Small intestine (tissue), 7 donors: Measurements from ENCODE around the gene ACSM5. TPM values are rescaled to one million over a fixed set of nuclear protein-coding genes. Genes with fewer than 3 reads are reported as not detected.
"Not testable (repeated sequence)": the region's sequence is repeated elsewhere in the genome, so short reads cannot be mapped to it uniquely, and the experiment has no call there.

Experiments used
- DNase-seq, 2 donors: peaks; one replicate each; pipeline versions ENCODE4 v3.0.0 to v3.0.0-alpha.2; 2013
- FAIRE-seq: peaks from 2 replicates; lab custom pipeline; 2012; peaks lifted over from hg19 to GRCh38; lab: Jason Lieb, UNC
- H3K27ac ChIP-seq, 3 donors: one replicate each; pipeline ENCODE4 v1.5.1; 2013; ENCODE audit warnings: low read length in 2 of 3, mild to moderate bottlenecking in 2 of 3, control low read depth in 1 of 3, inconsistent platforms in 1 of 3, low read depth in 1 of 3, moderate library complexity in 1 of 3
- H3K27me3 ChIP-seq, 3 donors: one replicate each; pipeline ENCODE4 v1.6.1; 2013; ENCODE audit warnings: low read length in 3 of 3, inconsistent platforms in 1 of 3; ENCODE audit not compliant: control insufficient read depth in 3 of 3, insufficient read depth in 3 of 3
- H3K36me3 ChIP-seq, 3 donors: one replicate each; pipeline ENCODE4 v1.6.1; 2013; ENCODE audit warnings: low read length in 3 of 3, inconsistent platforms in 1 of 3, low read depth in 1 of 3, mild to moderate bottlenecking in 1 of 3, moderate library complexity in 1 of 3; ENCODE audit not compliant: control insufficient read depth in 3 of 3, insufficient read depth in 2 of 3
- H3K4me1 ChIP-seq, 3 donors: one replicate each; pipeline ENCODE4 v1.6.1; 2013; ENCODE audit warnings: low read length in 2 of 3, inconsistent platforms in 1 of 3, low read depth in 1 of 3, mild to moderate bottlenecking in 1 of 3, moderate library complexity in 1 of 3; ENCODE audit not compliant: control insufficient read depth in 3 of 3, insufficient read depth in 2 of 3
- H3K4me3 ChIP-seq, 3 donors: one replicate each; pipeline ENCODE4 v1.5.1; 2013; ENCODE audit warnings: low read length in 3 of 3, control low read depth in 1 of 3, inconsistent platforms in 1 of 3, low read depth in 1 of 3, mild to moderate bottlenecking in 1 of 3, moderate library complexity in 1 of 3
- H3K9me3 ChIP-seq, 2 donors: one replicate each; pipeline ENCODE4 v1.6.1; 2013; ENCODE audit warnings: low read depth in 1 of 2, low read length in 1 of 2; ENCODE audit not compliant: control insufficient read depth in 2 of 2, insufficient read depth in 1 of 2
- WGBS, 3 donors: extraction: QIAGEN DNeasy Blood & Tissue Kit; methylation state at CpG; one replicate each; pipeline ENCODE4 v1.1.7; 2013; 5-methylcytosine and 5-hydroxymethylcytosine counted together
- polyA plus RNA-seq, 4 donors: library from polyadenylated mRNA; stranded (reverse) in 3 of 4; unstranded in 1 of 4; fragments of 200-250 nt in 3 of 4; fragments of 120-200 nt in 1 of 4; gene quantifications; one replicate each; pipeline versions ENCODE4 v1.2.1 to v1.2.3, GENCODE V29; 2013
- donor health status: healthy with polysubstance abuse.
- donor health status: control.
- donor health status: control.
- donor health status: Bipolar disorder and iron deficiency.
- donor health status: healthy.

The ACSM5 gene
- polyA plus RNA-seq, 4 donors, result 0.16 to 0.97 (median 0.81) TPM; not detected in 1

DNA sequence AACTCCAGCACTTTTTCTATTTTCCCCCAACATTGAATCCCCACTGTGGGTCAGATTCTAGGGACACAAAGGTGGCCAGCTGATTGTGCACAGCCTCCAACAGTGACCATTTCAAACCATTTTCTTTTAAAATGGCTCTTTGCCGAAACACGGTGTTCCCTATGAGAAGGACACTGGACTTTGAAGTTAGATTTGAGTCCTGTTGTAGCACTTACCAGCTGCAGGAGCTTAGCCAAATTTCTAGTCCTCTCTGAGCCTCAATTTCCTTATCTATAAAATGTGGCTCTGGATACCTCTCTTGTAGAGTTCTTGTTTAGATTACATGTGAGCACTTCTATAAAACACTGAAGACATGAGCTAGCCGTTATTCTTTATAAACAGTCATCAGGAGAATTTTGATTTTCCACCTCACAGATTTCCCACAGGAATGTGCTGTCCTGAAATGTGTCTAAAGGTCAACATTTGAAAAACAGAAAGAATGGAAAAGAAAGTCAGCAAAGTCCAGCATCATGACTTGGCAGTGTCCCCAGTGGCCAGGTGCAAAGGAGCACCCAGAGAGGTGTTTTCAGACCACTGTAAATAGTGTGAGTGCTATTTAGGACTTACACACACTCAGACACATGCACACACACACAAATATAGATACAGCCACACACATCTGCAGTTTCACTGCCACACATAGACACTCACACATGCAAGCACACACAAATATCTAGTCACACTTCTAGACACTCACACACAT, 37.5 kb downstream of the ACSM5 start:
- not testable (repeated sequence) for H3K9me3 ChIP-seq, H3K4me3 ChIP-seq, FAIRE-seq, H3K27ac ChIP-seq, H3K27me3 ChIP-seq, H3K36me3 ChIP-seq, H3K4me1 ChIP-seq, DNase-seq
- WGBS, 3 donors, result no CpG with 5 or more reads among the region's 3 CpGs

DNA sequence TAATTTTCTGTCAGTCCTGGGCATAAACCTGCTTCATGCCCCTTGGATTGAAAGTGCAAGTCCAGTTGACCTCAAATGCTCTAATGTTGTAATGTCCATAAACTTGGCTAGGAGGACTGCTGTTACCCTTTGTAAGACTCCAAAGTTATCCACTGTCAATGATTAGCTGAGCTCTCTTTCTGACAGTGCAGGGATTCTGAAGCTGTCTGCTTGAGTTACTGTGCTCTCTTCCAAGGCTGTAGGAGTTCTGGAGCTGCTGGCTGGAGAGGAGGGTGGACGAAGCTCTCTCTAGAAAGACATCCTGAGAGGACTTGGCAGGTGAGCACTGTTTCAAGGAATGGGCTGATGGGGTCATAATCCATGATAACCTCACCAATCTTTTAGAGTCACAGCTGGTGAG, 42.0 kb downstream of the ACSM5 start, which contains the start of gene ACSM2A:
Gene ACSM2A (plus strand): TSS at position 158 of the 400 bp plus-strand sequence. CDS start 8,594 bp downstream, outside the sequence.
- not testable (repeated sequence) for H3K4me3 ChIP-seq, H3K27ac ChIP-seq, FAIRE-seq, H3K9me3 ChIP-seq, H3K27me3 ChIP-seq, H3K4me1 ChIP-seq, DNase-seq, H3K36me3 ChIP-seq
- WGBS, 3 donors, result 33 to 88% (median 43%) methylated on average over 1 of the region's 1 CpG

GRCh38 chr16:20453633-20454032, 44.3 kb downstream of the ACSM5 start:
- H3K9me3 ChIP-seq, H3K4me3 ChIP-seq, H3K4me1 ChIP-seq, H3K27ac ChIP-seq, DNase-seq, H3K27me3 ChIP-seq, H3K36me3 ChIP-seq, FAIRE-seq: not testable (repeated sequence)
- 61 to 88% (median 84%) methylated on average over 3 to 4 of the region's 5 CpGs for WGBS, 3 donors

GRCh38 chr16:20459227-20459626, 49.9 kb downstream of the ACSM5 start:
- WGBS, 3 donors, result 86 to 91% (median 87%) methylated on average over 2 of the region's 2 CpGs
- not testable (repeated sequence) for DNase-seq, H3K4me3 ChIP-seq, FAIRE-seq, H3K36me3 ChIP-seq, H3K4me1 ChIP-seq, H3K27me3 ChIP-seq, H3K27ac ChIP-seq, H3K9me3 ChIP-seq

- DNase-seq, H3K27me3 ChIP-seq, H3K9me3 ChIP-seq, FAIRE-seq, H3K27ac ChIP-seq, H3K36me3 ChIP-seq, H3K4me1 ChIP-seq, H3K4me3 ChIP-seq: not testable (repeated sequence)
- 75 to 81% (median 79%) methylated on average over 1 to 3 of the region's 4 CpGs for WGBS, 3 donors
Observed at GRCh38 chr16:20460313-20460712, 51.0 kb downstream of the ACSM5 start.

DNA sequence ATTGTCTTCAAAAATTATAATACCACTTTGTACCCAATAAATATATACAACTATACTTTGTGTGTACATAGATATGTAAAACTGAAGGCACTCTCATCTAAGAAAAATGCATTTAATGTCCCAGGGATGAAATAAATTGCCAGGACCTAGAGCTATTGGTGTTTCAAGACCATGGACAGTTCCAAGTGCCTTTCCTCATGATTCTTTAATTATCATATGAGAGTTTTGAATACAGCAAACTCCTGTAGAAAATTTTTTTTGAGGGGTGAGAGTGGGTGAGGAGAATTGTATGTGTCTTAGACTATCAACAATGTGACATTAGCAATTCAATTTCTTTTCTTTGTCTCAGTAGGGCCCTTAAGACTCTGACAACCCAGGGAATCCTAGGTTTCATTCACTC, 59.6 kb downstream of the ACSM5 start:
- not testable (repeated sequence) for H3K9me3 ChIP-seq, H3K4me3 ChIP-seq, H3K27me3 ChIP-seq, H3K27ac ChIP-seq, H3K4me1 ChIP-seq, H3K36me3 ChIP-seq, FAIRE-seq, DNase-seq

DNA sequence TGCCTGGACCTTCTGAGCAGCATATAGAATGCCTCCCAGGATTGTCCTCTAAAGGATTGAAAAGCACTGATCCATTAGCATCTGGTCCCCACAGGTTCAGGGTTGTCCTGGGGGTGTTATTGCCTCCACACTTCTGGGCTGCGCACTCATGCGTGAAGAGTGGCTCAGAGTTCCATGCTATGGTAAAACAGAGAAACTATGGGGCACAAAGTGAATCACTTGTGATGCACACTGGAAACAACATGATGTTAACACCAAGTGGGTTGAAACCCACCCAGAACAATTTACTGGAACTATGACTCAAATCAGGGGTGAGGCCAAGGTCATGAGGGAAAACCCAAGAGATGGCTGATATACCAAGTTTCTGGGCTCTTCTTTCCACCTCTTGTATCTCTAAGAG, 60.6 kb downstream of the ACSM5 start:
- not testable (repeated sequence) for H3K9me3 ChIP-seq, FAIRE-seq, H3K4me1 ChIP-seq, DNase-seq, H3K4me3 ChIP-seq, H3K27ac ChIP-seq, H3K27me3 ChIP-seq, H3K36me3 ChIP-seq
- 83 to 91% (median 89%) methylated on average over 2 of the region's 2 CpGs for WGBS, 3 donors

DNA sequence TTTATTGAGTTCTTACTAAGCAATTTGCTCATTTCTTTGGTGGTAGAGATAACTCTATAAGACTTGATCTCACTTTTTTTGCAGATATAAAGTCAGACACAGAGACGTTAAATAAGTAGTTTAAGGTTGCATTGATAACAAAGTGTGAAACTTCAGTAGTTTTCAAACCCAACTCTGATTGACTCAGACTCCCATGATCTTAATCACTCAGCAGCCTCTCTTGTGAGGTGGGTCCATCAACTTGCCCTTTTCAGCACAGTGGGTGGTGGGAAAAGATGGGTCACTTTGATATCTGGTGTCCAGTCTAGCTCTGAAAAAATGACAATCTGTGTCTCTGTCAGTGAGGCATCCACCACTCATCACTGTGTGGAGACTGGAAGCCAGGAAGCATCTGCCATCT, 61.4 kb downstream of the ACSM5 start:
- DNase-seq, H3K4me3 ChIP-seq, H3K27ac ChIP-seq, FAIRE-seq, H3K36me3 ChIP-seq, H3K27me3 ChIP-seq, H3K9me3 ChIP-seq, H3K4me1 ChIP-seq: not testable (repeated sequence)
- WGBS, 3 donors, result 72 to 90% (median 73%) methylated on average over 1 of the region's 1 CpG
